GM12878 (cell line): ENCODE data around the gene AKAP17A. TPM values are rescaled to one million over a fixed set of nuclear protein-coding genes. Genes with fewer than 3 reads are reported as not detected.

Experiments used
- ATAC-seq: fragments of 200-7000 bp; cut with Tn5 transposase; 3 replicates; pipeline ENCODE4 v1.9.1; 2020; ENCODE audit warnings: mild to moderate bottlenecking, moderate library complexity
- BruUV-seq: library from RNA; stranded (reverse); fragments of 400-500 nt; replicated peaks from 2 replicates; lab custom pipeline; 2021; lab: Mats Ljungman, UMichigan
- CTCF ChIA-PET: fragments of 300-600 bp; sonication (Branson Sonifier 250); formaldehyde crosslinking; extraction: SDS; loops from one replicate; lab custom pipeline; 2021; ENCODE audit warnings: inconsistent platforms; lab: Yijun Ruan, JAX
- POLR2A ChIA-PET: fragments of 350-600 bp; formaldehyde crosslinking; extraction: SDS; loops from one replicate; lab custom pipeline; 2021; ENCODE audit warnings: inconsistent platforms; lab: Charles Lee
- RAD21 ChIA-PET: fragments of 300-600 bp; sonication (Branson Sonifier 250); formaldehyde crosslinking; loops from one replicate; lab custom pipeline; 2023; ENCODE audit warnings: antibody characterized with exemption; ENCODE audit not compliant: unreplicated experiment; lab: Charles Lee
- SMC1A ChIA-PET: fragments of 300-600 bp; sonication (Branson Sonifier 250); formaldehyde crosslinking; loops from one replicate; lab custom pipeline; 2023; ENCODE audit not compliant: unreplicated experiment, uncharacterized antibody; lab: Charles Lee
- DNase-seq: peaks from one replicate; pipeline ENCODE4 v3.0.0-alpha.2; 2011; ENCODE audit warnings: low read depth, low spot score
- FAIRE-seq: peaks from 3 replicates; lab custom pipeline; 2011; peaks lifted over from hg19 to GRCh38; lab: Jason Lieb, UNC
- H2AFZ ChIP-seq: 2 replicates; pipeline ENCODE4 v1.6.0; 2011; ENCODE audit warnings: low read depth, low read length, control low read depth; ENCODE audit not compliant: control insufficient read depth
- H3K27ac ChIP-seq: 2 replicates; pipeline ENCODE4 v1.5.1; 2011; ENCODE audit warnings: control low read depth; ENCODE audit not compliant: control insufficient read depth, insufficient read depth
- H3K27me3 ChIP-seq, 2 experiments: replicated peaks in 1 of 2; 2 replicates each; pipeline versions ENCODE4 v1.6.0 to v1.6.1; 2011; ENCODE audit warnings: low read length in 1 of 2; ENCODE audit not compliant: control insufficient read depth in 2 of 2, insufficient read depth in 2 of 2
- H3K36me3 ChIP-seq, 2 experiments: 2 replicates each; pipeline ENCODE4 v1.5.1; 2011; ENCODE audit warnings: low read length in 1 of 2; ENCODE audit not compliant: control insufficient read depth in 2 of 2, insufficient read depth in 2 of 2
- H3K4me1 ChIP-seq: 2 replicates; pipeline ENCODE4 v1.6.1; 2011; ENCODE audit warnings: mild to moderate bottlenecking, low read length, moderate library complexity, mixed read lengths; ENCODE audit not compliant: control insufficient read depth, insufficient read depth
- H3K4me2 ChIP-seq: 2 replicates; pipeline ENCODE4 v1.6.0; 2011; ENCODE audit warnings: control low read depth; ENCODE audit not compliant: control insufficient read depth, insufficient read depth
- H3K4me3 ChIP-seq: fragments of 200-600 bp; sonication (generic); 2 replicates; pipeline ENCODE4 v1.5.1; 2016
- H3K79me2 ChIP-seq: 2 replicates; pipeline ENCODE4 v1.6.0; 2011; ENCODE audit warnings: low read length; ENCODE audit not compliant: control insufficient read depth, insufficient read depth
- H3K9ac ChIP-seq: 2 replicates; pipeline ENCODE4 v1.8.0; 2011; ENCODE audit warnings: low read length, control low read depth, mixed read lengths; ENCODE audit not compliant: control insufficient read depth, insufficient read depth
- H3K9me3 ChIP-seq: replicated peaks from 3 replicates; pipeline ENCODE4 v1.5.1; 2011; ENCODE audit warnings: mild to moderate bottlenecking, low read length; ENCODE audit not compliant: control insufficient read depth, insufficient read depth
- H4K20me1 ChIP-seq: 2 replicates; pipeline ENCODE4 v1.6.0; 2011; ENCODE audit not compliant: control insufficient read depth, insufficient read depth
- BMI1 ChIP-seq: fragments of 450-650 bp; IDR thresholded peaks from 2 replicates; pipeline ENCODE4 v1.6.1; 2016; ENCODE audit warnings: mild to moderate bottlenecking, moderate library complexity, borderline replicate concordance
- ELK1 ChIP-seq: IDR thresholded peaks from 2 replicates; pipeline ENCODE4 v1.6.1; 2012; ENCODE audit warnings: low read depth, low read length, improper control_type of control experiment
- IKZF2 ChIP-seq, 2 experiments: fragments of 450-650 bp; IDR thresholded peaks; 2 replicates each; pipeline ENCODE4 v1.6.1; 2017; ENCODE audit warnings: mild to moderate bottlenecking in 2 of 2, moderate library complexity in 2 of 2
- IRF4 ChIP-seq: IDR thresholded peaks from 2 replicates; pipeline ENCODE4 v1.6.1; 2011; ENCODE audit warnings: low read depth, low read length
- MEF2B ChIP-seq: fragments of 450-650 bp; IDR thresholded peaks from 2 replicates; pipeline ENCODE4 v1.6.1; 2018; ENCODE audit warnings: mild to moderate bottlenecking, moderate library complexity; ENCODE audit not compliant: partially characterized antibody, poor library complexity, severe bottlenecking
- RBBP5 ChIP-seq: fragments of 200-600 bp; sonication (generic); conservative IDR thresholded peaks from 2 replicates; pipeline ENCODE4 v1.6.1; 2016
- ZBTB11 ChIP-seq: fragments of 450-650 bp; formaldehyde crosslinking; IDR thresholded peaks from 2 replicates; pipeline ENCODE4 v1.5.0; 2022; ENCODE audit warnings: mild to moderate bottlenecking, missing genetic modification characterization
- ZNF217 ChIP-seq: fragments of 450-650 bp; IDR thresholded peaks from 2 replicates; pipeline ENCODE4 v1.6.1; 2017; ENCODE audit warnings: antibody characterized with exemption, mild to moderate bottlenecking
- WGBS: methylation state at CpG from one replicate; pipeline ENCODE4 v1.1.6; 2016; ENCODE audit warnings: low lambda C conversion rate; ENCODE audit not compliant: insufficient replicate concordance, insufficient coverage; ENCODE audit errors: missing lambda C conversion rate; 5-methylcytosine and 5-hydroxymethylcytosine counted together
- in situ Hi-C: fragments of 300-500 bp; cut with MboI; formaldehyde crosslinking; loops from 9 replicates; pipeline ENCODE4 v1.14.3; 2018; ENCODE audit warnings: mixed read lengths
- intact Hi-C: fragments of 100-400 bp; cut with micrococcal nuclease; formaldehyde crosslinking; loops from one replicate; pipeline ENCODE4 v1.14.2; 2022; ENCODE audit not compliant: unreplicated experiment
- polyA plus RNA-seq, 11 experiments: library from polyadenylated mRNA; depleted of rRNA in 4 of 11; unstranded in 6 of 11; stranded (reverse) in 5 of 11; fragments of >200 nt; fragmentation: Nextera tagmentation in 4 of 11; fragmentation: Illumina TruSeq in 1 of 11; extraction: Ambion mirVana in 4 of 11; extraction: Trizol in 1 of 11; gene quantifications; 1 replicate in 1 of 11; 2 replicates in 10 of 11; pipeline versions ENCODE4 v1.2.1 to v1.2.3, GENCODE V29; 2011 to 2016; ENCODE audit warnings: inconsistent platforms in 2 of 11, missing spikeins in 2 of 11, low read depth in 1 of 11
- total RNA-seq, 4 experiments: library from RNA; depleted of rRNA in 3 of 4; stranded (reverse); fragments of >200 nt in 3 of 4; fragmentation: Illumina TruSeq in 1 of 4; extraction: Trizol in 1 of 4; gene quantifications; 2 replicates each; pipeline versions ENCODE4 v1.2.1 to v1.2.3, GENCODE V29; 2013 to 2021
- TF ChIP-seq, protein P1 (sequence below): fragments of 450-650 bp; IDR thresholded peaks from 2 replicates; pipeline ENCODE4 v1.6.1; 2017; ENCODE audit warnings: borderline replicate concordance
- TF ChIP-seq, protein P2 (sequence below): fragments of 150-350 bp; IDR thresholded peaks from 2 replicates; pipeline ENCODE4 v1.6.1; 2014; ENCODE audit warnings: mild to moderate bottlenecking, low read depth, low read length

Gene AKAP17A
- total and polyA plus RNA-seq, 10 of the 15 experiments (the other 5 are each of a cell fraction or from before 2014, with no cell fraction given) = 3.0 to 55.8 (median 25.5) TPM

GRCh38 chrX:1614927-1615326 lies 23.5 kb downstream of the AKAP17A start, which contains the start of gene ASMT:
ASMT (plus strand) TSS chrX:1615059; CDS start chrX:1615200, 141 bp downstream.
- ChIA-PET SMC1A (no interaction called here), POLR2A (no interaction called here), RAD21 (no interaction called here), CTCF (no interaction called here)
- H3K36me3 ChIP-seq = no peaks in the 10 kb centered on the region
- no peaks in the 10 kb centered on the region for H3K79me2 ChIP-seq
- H4K20me1 ChIP-seq = no peaks in the 10 kb centered on the region
- no peaks in the 10 kb centered on the region for H3K9me3 ChIP-seq
- no peak within 1 kb of the TSS for H3K4me3 ChIP-seq
- in situ Hi-C loops (no loop called here), intact Hi-C loops (no loop called here)
- WGBS = 56% methylated on average over 17 of the region's 17 CpGs
- DNase-seq (no peak), ATAC-seq (no peak), FAIRE-seq (no peak)
- TF ChIP-seq ELK1 = no peak
- no peak for TF ChIP-seq MEF2B
- TF ChIP-seq BMI1 = no peak
- no peak for TF ChIP-seq RBBP5
- TF ChIP-seq, protein P1, sequence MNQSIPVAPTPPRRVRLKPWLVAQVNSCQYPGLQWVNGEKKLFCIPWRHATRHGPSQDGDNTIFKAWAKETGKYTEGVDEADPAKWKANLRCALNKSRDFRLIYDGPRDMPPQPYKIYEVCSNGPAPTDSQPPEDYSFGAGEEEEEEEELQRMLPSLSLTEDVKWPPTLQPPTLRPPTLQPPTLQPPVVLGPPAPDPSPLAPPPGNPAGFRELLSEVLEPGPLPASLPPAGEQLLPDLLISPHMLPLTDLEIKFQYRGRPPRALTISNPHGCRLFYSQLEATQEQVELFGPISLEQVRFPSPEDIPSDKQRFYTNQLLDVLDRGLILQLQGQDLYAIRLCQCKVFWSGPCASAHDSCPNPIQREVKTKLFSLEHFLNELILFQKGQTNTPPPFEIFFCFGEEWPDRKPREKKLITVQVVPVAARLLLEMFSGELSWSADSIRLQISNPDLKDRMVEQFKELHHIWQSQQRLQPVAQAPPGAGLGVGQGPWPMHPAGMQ = no peak
- TF ChIP-seq IRF4 = no peak
- TF ChIP-seq ZBTB11 = no peak
- no peak for TF ChIP-seq IKZF2 (IDR thresholded peaks at IDR 0.05)
- TF ChIP-seq, protein P2, sequence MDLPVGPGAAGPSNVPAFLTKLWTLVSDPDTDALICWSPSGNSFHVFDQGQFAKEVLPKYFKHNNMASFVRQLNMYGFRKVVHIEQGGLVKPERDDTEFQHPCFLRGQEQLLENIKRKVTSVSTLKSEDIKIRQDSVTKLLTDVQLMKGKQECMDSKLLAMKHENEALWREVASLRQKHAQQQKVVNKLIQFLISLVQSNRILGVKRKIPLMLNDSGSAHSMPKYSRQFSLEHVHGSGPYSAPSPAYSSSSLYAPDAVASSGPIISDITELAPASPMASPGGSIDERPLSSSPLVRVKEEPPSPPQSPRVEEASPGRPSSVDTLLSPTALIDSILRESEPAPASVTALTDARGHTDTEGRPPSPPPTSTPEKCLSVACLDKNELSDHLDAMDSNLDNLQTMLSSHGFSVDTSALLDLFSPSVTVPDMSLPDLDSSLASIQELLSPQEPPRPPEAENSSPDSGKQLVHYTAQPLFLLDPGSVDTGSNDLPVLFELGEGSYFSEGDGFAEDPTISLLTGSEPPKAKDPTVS = no peak
- no peak for TF ChIP-seq ZNF217
- H3K4me1 ChIP-seq = no peaks in the 10 kb centered on the region; the same call in 1 of the 2 replicates
- no peak within 1 kb of the TSS for H3K4me2 ChIP-seq
- H2AFZ ChIP-seq = no peak within 1 kb of the TSS
- no peaks in the 10 kb centered on the region; a peak in 1 of 4 replicates for H3K27me3 ChIP-seq
- no TSS peak for BruUV-seq
- H3K9ac ChIP-seq = no peak within 1 kb of the TSS
- H3K27ac ChIP-seq = no peak within 1 kb of the TSS
